Measurements from ENCODE around the gene ITFG2. TPM values are rescaled to one million over a fixed set of nuclear protein-coding genes. Genes with fewer than 3 reads are reported as not detected.
A peak's percentile ranks its signal among the peaks of the same experiment; 100 is the strongest.

ITFG2 gene
- total RNA-seq, 1 donor from 2014 or later, result 12.0 TPM

DNA sequence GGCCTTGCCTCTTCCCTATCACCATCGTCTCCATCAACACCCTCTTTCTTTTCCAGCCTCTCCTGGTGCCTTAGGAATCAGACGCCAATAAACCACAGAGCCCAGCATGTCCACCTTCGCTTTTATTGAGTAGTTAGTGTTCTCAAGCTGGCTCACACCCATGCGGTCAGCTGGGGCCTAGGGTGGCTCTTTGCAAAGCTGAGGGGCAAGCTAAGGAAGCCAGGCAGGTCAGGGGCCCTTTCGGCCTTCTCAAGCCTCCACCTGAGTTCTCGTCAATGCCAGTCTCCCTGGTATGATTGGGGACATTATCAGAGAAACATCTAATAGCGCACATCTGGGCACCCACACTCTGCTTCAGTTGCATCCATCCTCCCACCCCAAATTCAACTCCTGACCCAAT is 45.1 kb downstream of the ITFG2 start:
- H4K20me1 ChIP-seq (ENCODE audit: low read depth), result peaks cover 25% of the 10 kb centered on the region
- TF ChIP-seq EZH2 (IDR thresholded peaks at IDR 0.05), result no peak
- TF ChIP-seq EZH2phosphoT487 (IDR thresholded peaks at IDR 0.05), result no peak
- no peak for TF ChIP-seq CTCF (IDR thresholded peaks at IDR 0.05)
- no peak overlapping the region for H3K4me3 ChIP-seq
- H3K36me3 ChIP-seq, result peaks cover 15% of the 10 kb centered on the region
- no peak for DNase-seq (ENCODE audit: low spot score)
- Mint-ChIP-seq H3K9me3 (no peaks in the 10 kb centered on the region), H3K4me3 (no peak overlapping the region), H3K36me3 (peaks cover 26% of the 10 kb centered on the region), H3K27me3 (ENCODE audit: insufficient read depth, low read depth) (peaks cover 11% of the 10 kb centered on the region), H3K27ac (no peak overlapping the region), H3K4me1 (peaks cover 20% of the 10 kb centered on the region)
- H3K4me1 ChIP-seq, result peaks cover 25% of the 10 kb centered on the region
- no peaks in the 10 kb centered on the region for H3K9me3 ChIP-seq (ENCODE audit: low read depth)
- no peak overlapping the region for H3K9ac ChIP-seq
- peaks cover 36% of the 10 kb centered on the region for H3F3A ChIP-seq (ENCODE audit: low read depth)
- H3K4me2 ChIP-seq, result no peak overlapping the region
- H3K27me3 ChIP-seq, result peaks cover 5% of the 10 kb centered on the region
- no peak overlapping the region for H3K27ac ChIP-seq
- no peaks in the 10 kb centered on the region for H3K79me2 ChIP-seq (ENCODE audit: low read depth)
- H2AFZ ChIP-seq (replicated peaks), result no peak overlapping the region

DNA sequence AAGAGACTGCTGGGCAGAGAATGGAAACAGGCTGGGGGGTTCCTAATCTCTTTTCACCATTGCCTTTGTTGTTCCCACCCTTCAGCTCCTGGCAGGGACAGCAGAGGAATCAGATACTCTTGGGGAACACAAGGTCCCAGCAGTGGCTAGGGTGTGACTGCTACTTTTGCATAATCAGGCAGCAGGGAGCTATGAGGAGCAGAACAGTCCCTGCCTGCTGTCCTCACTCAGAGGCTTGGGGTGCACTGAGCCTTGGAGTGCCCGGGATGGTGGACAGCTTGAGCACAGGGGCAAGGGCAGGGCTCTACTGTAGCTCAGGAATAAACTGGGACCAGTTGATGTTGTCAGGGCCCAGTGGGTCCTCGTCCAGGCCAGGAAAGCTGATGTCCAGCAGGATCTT is 45.9 kb downstream of the ITFG2 start:
- H3K4me1 Mint-ChIP-seq, result peaks cover 20% of the 10 kb centered on the region
- Histone ChIP-seq H3K4me1 (peaks cover 25% of the 10 kb centered on the region), H3K9ac (no peak overlapping the region), H3K27ac (peak overlapping the region; percentile 27), H4K20me1 (ENCODE audit: low read depth) (peaks cover 25% of the 10 kb centered on the region), H2AFZ (replicated peaks) (no peak overlapping the region), H3K27me3 (peaks cover 5% of the 10 kb centered on the region), H3K79me2 (ENCODE audit: low read depth) (no peaks in the 10 kb centered on the region), H3K9me3 (ENCODE audit: low read depth) (no peaks in the 10 kb centered on the region), H3F3A (ENCODE audit: low read depth) (peaks cover 36% of the 10 kb centered on the region), H3K36me3 (peaks cover 15% of the 10 kb centered on the region), H3K4me3 (no peak overlapping the region), H3K4me2 (no peak overlapping the region)
- no peak for TF ChIP-seq CTCF (IDR thresholded peaks at IDR 0.05)
- no peak for TF ChIP-seq EZH2 (IDR thresholded peaks at IDR 0.05)
- TF ChIP-seq EZH2phosphoT487 (IDR thresholded peaks at IDR 0.05), result no peak
- peak; percentile 30 for DNase-seq (ENCODE audit: low spot score)
- H3K4me3 Mint-ChIP-seq, result no peak overlapping the region
- no peaks in the 10 kb centered on the region for H3K9me3 Mint-ChIP-seq
- peaks cover 32% of the 10 kb centered on the region for H3K36me3 Mint-ChIP-seq
- H3K27me3 Mint-ChIP-seq (ENCODE audit: insufficient read depth, low read depth), result peaks cover 11% of the 10 kb centered on the region
- H3K27ac Mint-ChIP-seq, result no peak overlapping the region

GRCh38 chr12:2858944-2859421 is 46.5 kb downstream of the ITFG2 start:
- no peak overlapping the region for H2AFZ ChIP-seq (replicated peaks)
- H3K4me3 ChIP-seq, result no peak overlapping the region
- H3K79me2 ChIP-seq (ENCODE audit: low read depth), result no peaks in the 10 kb centered on the region
- Mint-ChIP-seq H3K36me3 (peaks cover 34% of the 10 kb centered on the region), H3K9me3 (no peaks in the 10 kb centered on the region), H3K27ac (no peak overlapping the region), H3K27me3 (ENCODE audit: insufficient read depth, low read depth) (peaks cover 9% of the 10 kb centered on the region), H3K4me3 (no peak overlapping the region), H3K4me1 (peaks cover 17% of the 10 kb centered on the region)
- H3F3A ChIP-seq (ENCODE audit: low read depth), result peaks cover 36% of the 10 kb centered on the region
- peak overlapping the region; percentile 27 for H3K27ac ChIP-seq
- TF ChIP-seq CTCF (IDR thresholded peaks at IDR 0.05), result no peak
- TF ChIP-seq EZH2 (IDR thresholded peaks at IDR 0.05), result no peak
- no peak for TF ChIP-seq EZH2phosphoT487 (IDR thresholded peaks at IDR 0.05)
- H4K20me1 ChIP-seq (ENCODE audit: low read depth), result peaks cover 25% of the 10 kb centered on the region
- peaks cover 25% of the 10 kb centered on the region for H3K4me1 ChIP-seq
- H3K9ac ChIP-seq, result no peak overlapping the region
- no peaks in the 10 kb centered on the region for H3K9me3 ChIP-seq (ENCODE audit: low read depth)
- H3K27me3 ChIP-seq, result peaks cover 5% of the 10 kb centered on the region
- H3K36me3 ChIP-seq, result peaks cover 15% of the 10 kb centered on the region
- no peak overlapping the region for H3K4me2 ChIP-seq
- no peak for DNase-seq (ENCODE audit: low spot score)
